Stimulated activated CD4-positive, alpha-beta T cell treated with anti-CD3 and anti-CD28 coated beads, TNF-alpha, amount 100 ng/mL, for 1 hour (primary cell): ENCODE measurements around the gene UCHL5.
A peak's percentile ranks its signal among the peaks of the same experiment; 100 is the strongest.
"Not testable (repeated sequence)": the region's sequence is repeated elsewhere in the genome, so short reads cannot be mapped to it uniquely, and the experiment has no call there.

Experiments used
- DNase-seq, 3 donors: peaks; one replicate each; pipeline ENCODE4 v3.0.0-alpha.2; 2020; ENCODE audit warnings: low read depth in 3 of 3, low spot score in 1 of 3

The UCHL5 gene

DNA sequence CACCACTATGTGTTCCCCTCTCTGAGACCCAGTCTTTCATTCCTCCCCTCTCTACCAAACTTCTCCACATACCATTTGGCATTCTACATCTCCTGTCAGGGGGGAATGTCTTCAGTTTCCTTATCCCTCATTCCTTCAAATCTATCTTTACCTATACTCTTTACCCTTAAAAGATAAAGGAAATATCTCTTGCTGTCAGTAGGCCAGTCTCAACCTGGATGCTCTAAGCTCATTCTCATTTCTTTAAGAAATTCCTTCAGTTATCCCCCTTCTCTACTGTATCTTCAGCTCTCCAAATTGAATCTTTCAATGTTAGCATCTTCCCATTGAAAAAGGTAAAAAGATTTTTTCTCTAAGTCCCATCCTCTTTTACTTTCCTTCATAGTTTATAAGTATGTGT is 6.8 kb upstream of the UCHL5 start:
- no peak for DNase-seq

DNA sequence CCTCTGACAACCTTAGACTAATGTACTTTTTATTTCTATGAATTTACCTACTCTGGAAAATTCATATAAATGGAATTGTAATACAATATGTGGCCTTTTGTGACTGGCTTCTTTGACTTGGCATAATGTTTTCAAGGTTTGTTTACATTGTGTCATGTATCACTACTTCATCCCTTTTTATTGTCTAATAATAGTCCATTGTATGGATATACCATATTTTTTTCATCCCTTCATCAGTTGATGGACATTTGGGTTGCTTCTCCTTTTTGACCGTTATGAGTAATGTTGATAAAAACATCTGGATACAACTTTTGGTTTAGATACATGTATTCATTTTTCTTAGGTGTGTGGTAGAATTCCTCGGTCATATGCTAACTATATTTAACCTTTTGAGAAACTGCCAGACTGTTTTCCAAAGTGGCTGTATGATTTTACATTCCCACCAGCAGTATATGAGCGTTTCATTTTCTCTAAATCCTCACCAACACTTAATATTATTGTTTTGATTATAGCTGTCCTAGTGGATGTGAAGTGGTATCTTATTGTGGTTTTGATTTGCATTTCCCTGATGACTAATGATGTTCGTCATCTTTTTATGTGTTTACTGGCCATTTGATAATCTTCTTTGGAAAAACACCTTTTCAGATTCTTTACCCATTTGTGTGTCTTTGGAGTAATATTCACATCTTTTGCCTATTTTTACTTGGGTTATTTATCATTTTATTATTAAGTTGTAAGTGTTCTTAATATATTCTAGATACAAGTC is 3.7 kb upstream of the UCHL5 start:
- no peak for DNase-seq

GRCh38 chr1:193060938-193061337 is 1.8 kb upstream of the UCHL5 start:
- no peak for DNase-seq

DNA sequence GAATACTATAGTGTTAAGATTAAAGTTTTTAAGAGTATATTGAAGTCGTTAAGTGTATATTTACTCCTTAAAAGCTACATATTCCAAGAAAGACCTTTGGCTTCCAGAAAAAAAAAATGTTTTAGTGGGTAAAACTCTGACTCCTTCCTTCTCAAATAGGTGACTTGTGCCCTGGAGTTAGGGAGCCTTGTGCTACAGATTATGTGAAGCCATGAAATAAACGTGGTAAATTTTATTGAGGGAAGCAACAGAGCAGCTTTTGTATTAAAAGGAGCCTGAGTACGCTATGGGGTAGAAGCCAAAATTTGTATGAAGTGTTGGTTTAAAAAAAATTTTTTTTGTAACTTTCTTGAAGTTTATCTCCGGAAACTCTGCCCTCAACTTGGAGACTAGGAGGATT is 1.2 kb upstream of the UCHL5 start:
- no peak for DNase-seq

DNA sequence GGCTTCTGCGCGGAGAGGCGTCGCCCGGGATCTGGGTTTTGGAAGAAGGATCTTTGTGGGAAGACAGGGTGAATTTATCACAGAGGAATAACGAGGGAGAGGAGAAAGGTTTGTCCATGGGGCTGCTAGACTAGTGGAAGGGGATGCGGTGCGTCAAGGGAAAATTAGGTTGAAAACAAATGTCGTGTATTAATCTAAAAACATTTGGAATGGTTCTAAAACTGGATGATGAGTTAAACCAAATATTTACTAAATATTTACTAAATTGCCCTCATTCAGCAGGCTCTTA is 899 bp upstream of the UCHL5 start:
- no peak for DNase-seq

DNA sequence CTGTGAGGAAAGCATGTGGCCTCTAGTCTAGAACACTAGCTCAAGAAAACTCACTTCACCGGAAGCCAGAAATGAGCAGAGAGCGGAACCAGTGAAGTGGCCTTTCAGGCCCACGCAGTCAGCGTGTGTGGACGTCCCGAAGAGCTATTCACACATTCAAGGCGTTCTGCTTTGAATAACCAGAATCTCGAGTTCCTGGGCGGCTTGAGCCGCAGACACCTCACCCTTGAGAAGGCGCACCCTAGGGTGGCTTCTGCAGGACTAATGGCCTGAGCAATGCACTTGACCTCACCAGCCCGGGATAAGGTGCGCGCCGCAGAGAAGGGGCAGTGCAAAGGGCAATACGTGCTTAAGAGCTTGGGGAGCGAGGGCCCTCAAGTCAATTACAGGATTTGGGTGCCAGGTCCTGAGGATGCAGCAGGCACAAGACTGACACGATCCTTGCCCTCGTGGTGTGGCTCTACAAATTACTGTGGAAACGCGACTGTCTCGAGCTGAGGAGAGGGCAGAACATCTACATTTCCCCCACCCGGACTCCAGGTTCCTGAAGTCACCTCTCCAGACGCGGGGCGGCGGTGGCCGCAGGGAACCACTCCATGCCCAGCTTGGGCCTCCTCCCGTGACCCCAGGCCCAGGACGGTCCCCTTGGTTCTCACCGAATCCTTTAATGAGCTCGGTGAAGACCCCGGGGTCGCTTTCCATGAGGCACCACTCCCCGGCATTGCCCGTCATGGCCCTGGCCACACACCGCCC is 455 bp downstream of the UCHL5 start:
- DNase-seq, result peak in 2 of 3 donors; percentile 13 to 18

GRCh38 chr1:193054169-193054675 is 4.9 kb downstream of the UCHL5 start:
- no peak for DNase-seq

DNA sequence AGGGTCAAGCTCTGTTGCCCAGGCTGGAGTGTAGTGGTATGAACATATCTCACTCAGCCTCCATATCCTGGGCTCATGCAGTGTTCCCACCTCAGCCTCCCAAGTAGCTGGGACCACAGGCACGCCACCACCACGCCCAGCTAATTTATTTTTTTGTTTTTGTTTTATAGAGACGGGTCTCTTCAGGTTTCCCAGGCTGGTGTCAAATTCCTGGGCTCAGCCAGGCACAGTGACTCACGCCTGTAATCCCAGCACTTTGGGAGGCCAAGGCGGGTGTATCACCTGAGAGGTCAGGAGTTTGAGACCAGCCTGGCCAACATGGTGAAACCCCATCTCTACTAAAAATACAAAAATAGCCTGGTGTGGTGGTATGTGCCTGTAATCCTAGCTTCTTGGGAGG is 10.2 kb downstream of the UCHL5 start:
- not testable (repeated sequence) for DNase-seq

DNA sequence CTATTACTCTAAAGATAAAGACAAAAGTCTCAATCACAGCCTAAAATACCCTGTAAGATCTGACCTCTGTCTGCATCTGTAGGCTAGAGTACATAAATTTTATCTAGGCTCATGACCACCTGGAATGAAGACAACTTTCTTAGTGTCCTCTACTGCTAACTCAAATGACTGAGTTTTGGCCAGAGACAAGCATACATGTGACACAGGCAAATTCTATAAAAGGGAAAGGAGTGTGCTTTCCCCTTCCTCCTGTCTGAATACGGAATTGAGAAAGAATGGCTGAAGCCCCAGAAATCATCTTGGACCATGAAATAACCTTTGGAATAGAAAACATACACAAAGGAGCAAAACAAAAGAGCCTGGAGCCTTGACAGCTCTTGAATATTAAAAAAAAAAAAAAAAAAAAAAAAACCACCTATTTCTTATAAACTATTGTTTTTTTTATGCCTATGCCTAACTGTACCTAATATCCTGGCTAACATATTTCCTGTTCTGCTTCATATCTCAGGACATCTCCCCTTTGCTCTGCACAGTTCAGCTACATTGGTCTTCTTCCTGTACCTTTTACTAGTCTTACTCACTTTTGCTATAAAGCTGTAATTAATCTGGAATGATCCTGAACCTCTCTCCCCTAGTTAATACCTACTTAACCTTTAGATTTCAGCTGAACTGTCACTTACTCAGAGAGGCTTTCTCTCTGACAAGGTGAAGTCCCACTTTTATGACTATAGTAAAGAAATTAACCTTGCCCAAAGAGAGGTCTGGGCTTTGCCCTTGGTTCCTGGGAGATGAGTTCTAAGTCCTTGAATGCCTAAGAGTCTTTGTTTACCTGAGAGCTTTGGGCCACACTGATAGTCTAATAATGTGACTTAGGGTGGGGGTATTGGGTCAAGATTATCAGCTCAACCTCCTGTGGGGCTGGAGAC is 16.1 kb downstream of the UCHL5 start:
- no peak for DNase-seq

GRCh38 chr1:193040011-193040410 is 19.1 kb downstream of the UCHL5 start:
- DNase-seq, result no peak

DNA sequence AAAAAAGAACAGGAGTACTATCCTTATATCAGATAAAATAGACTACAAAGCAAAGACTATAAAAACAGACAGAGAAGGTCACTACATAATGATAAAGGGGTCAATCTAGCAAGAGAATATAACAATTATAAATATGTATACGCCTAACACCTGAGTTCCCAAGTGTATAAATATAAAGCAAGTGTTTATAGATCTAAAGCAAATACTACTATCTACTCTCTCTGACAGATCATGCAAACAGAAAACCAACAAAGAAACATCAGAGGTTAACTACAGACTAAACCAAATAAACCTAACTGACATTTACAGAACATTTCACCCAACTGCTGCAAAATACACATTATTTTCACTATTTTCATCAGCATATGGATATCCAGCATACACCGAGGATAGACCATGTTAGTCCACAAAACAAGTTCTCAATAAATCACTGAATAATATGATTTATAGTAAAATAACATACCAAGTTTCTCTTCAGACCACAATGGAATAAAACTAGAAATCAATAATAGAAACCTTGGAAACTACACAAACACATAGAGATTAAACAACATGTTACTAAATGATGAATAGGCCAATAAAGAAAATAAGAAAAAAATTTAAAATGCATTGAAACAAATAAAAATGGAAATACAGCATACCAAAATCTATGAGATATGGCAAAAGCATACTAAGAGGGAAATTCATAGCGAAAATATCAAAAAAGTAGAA is 22.7 kb downstream of the UCHL5 start:
- no peak for DNase-seq

- no peak for DNase-seq
Measured at GRCh38 chr1:193033610-193034009, 25.6 kb downstream of the UCHL5 start.

DNA sequence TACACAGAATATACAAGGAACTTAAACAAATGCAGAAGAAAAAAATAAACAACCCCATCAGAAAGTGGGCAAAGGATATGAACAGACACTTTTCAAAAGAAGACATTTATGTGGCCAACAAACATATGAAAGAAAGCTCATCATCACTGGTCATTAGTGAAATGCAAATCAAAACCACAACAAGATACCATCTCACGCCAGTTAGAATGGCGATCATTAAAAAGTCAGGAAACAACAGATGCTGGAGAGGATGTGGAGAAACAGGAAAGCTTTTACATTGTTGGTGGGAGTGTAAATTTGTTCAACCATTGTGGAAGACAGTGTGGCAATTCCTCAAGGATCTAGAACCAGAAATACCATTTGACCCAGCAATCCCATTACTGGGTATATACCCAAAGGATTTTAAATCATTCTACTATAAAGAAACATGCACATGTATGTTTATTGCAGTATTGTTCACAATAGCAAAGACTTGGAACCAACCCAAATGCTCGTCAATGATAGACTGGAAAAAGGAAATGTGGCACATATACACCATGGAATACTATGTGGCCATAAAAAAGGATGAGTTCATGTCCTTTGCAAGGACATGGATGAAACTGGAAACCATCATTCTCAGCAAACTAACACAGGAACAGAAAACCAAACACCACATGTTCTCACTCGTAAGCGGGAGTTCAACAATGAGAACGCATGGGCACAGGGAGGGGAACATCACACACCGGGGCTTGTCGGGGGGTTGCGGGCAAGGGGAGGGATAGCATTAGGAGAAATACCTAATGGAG is 26.3 kb downstream of the UCHL5 start:
- DNase-seq, result not testable (repeated sequence)

DNA sequence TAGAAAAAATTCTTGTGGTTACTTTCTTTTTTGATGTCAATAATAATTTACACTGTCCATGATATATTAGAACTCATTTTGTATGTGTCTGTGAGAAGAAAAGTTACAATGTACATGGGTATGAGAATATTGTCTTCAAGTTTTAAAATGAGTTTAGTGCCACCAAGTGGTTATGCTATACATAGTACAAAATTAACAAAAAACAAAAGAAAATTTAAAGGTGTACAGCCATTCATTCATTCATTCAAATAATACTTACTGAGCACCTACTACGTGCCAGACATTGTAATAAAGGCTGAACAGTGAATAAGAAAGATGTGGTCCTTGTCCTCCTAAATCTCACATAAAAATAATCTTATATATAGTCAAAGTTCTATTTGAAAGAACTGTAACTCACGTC is 27.7 kb downstream of the UCHL5 start:
- no peak for DNase-seq

DNA sequence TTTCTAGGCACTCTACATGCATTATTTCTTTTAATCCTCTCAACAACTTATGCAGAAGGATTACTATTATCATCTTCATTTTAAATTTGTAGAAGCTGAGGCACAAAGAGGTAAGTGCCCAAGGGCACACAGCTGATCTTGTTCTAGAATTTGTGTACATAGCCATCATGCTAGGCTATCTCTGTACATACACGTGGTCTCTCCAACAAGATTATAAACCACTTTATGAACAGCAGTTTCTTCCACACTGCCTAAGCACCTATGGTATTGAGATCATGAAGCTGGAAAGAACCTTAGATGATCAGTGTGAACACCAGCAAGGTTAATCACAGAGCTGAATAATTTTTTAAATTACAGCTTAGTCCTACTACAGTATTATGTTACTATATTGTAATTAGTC is 28.9 kb downstream of the UCHL5 start:
- DNase-seq, result no peak

GRCh38 chr1:193025218-193025617 is 33.9 kb downstream of the UCHL5 start:
- no peak for DNase-seq

DNA sequence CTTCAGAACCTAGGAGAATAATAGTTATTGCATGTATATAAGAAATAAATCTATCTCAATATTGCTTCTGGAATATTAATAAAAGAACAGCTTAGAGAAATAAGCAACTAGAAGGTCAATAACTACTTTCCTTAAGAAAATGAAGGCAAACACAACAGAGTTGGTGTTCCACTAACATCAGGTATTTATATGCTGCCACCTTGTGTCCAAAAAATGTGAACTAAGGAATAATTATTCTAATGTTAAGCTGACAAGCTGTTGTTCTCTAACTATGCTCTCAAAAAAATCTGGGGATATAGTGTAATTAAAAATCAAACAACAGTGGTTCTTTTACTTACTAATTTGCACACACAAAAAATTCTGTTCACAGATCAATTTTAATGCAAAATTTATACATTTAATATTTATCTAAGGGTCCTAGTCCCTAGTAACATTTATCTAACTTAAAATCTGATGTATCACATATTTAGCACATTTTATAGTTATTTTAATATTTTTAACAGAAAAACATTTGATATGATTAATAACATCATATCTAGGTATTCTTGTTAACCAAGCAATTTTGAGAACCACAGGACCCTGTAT is 39.6 kb downstream of the UCHL5 start:
- no peak for DNase-seq

- no peak for DNase-seq
Measured at GRCh38 chr1:193016788-193017187, 42.4 kb downstream of the UCHL5 start.

GRCh38 chr1:193014400-193014799 is 44.8 kb downstream of the UCHL5 start:
- DNase-seq, result no peak

GRCh38 chr1:193013707-193014106 is 45.5 kb downstream of the UCHL5 start:
- DNase-seq, result no peak
